ES-I3 (cell line): ENCODE results near the gene OAS2.

Experiments used
- H3K36me3 ChIP-seq: 2 replicates; pipeline ENCODE4 v1.6.1; 2013; ENCODE audit warnings: mild to moderate bottlenecking, low read length, control low read depth, moderate library complexity; ENCODE audit not compliant: insufficient read depth
- H3K4me1 ChIP-seq: 2 replicates; pipeline ENCODE4 v1.6.1; 2013; ENCODE audit warnings: mild to moderate bottlenecking, control low read depth, low read length; ENCODE audit not compliant: insufficient read depth
- H3K9ac ChIP-seq: 2 replicates; pipeline ENCODE4 v1.6.1; 2013; ENCODE audit warnings: low read depth, mild to moderate bottlenecking, low read length, moderate library complexity
- H3K9me3 ChIP-seq: 2 replicates; pipeline ENCODE4 v1.6.1; 2013; ENCODE audit warnings: mild to moderate bottlenecking, low read length, moderate library complexity; ENCODE audit not compliant: control insufficient read depth, insufficient read depth

Gene OAS2

DNA sequence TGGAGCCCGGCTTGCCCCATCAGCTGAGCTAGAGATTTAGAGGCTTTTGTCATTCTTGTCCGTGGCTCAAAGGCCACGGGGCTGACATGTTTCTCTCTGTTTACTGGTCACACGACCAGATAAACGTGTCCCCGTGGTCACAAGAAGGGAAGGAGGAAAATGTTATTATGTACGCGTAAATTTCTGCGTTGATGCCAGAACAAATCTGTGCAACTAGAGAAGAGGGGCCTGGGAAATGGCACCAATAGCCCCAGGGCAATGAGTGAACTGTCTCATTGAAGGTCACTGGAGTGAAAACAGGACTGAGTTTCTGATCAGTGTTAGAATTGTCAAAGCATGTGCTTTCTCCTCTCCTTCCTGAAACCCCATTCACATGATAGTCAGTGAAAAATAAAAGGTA lies 25.3 kb downstream of the OAS2 start:
- no peaks in the 10 kb centered on the region for H3K4me1 ChIP-seq
- H3K9me3 ChIP-seq, result no peaks in the 10 kb centered on the region
- H3K9ac ChIP-seq, result no peak overlapping the region
- no peaks in the 10 kb centered on the region for H3K36me3 ChIP-seq

DNA sequence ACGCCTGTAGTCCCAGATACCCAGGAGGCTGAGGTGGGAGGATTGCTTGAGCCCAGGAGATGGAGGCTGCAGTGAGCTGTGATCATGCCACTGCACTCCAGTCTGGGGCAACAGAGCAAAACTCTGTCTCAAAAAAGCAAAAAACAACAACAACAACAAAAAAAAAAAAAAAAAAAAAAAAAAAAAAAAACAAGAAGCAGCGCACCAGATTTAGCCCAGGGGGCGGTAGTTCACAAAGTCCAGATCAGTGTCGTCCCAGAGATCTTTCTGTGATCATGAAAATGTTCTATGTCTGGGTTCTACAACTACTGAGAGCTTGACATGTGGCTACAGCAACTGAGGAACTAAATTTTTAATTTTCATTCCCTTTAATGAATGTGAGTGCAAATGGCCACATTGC lies 27.4 kb downstream of the OAS2 start:
- Histone ChIP-seq H3K36me3 (no peaks in the 10 kb centered on the region), H3K9ac (no peak overlapping the region), H3K4me1 (no peaks in the 10 kb centered on the region), H3K9me3 (no peaks in the 10 kb centered on the region)

DNA sequence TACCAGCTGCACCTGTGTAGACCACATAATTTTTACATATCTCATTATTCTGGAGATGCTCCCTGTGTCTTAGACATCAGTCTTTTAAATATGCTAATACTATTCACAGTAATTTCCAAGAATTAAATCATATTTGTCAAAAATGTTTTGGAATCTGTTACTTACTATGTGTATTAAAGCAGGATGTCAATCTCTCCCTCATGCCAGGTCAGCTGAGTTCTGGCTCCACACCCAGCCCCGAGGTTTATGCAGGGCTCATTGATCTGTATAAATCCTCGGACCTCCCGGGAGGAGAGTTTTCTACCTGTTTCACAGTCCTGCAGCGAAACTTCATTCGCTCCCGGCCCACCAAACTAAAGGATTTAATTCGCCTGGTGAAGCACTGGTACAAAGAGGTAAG lies 27.9 kb downstream of the OAS2 start:
- H3K9ac ChIP-seq, result no peak overlapping the region
- H3K4me1 ChIP-seq, result no peaks in the 10 kb centered on the region
- no peaks in the 10 kb centered on the region for H3K36me3 ChIP-seq
- H3K9me3 ChIP-seq, result 0 out of 2 replicates have a peak, but pooled peaks cover 4% of the 10 kb centered on the region

DNA sequence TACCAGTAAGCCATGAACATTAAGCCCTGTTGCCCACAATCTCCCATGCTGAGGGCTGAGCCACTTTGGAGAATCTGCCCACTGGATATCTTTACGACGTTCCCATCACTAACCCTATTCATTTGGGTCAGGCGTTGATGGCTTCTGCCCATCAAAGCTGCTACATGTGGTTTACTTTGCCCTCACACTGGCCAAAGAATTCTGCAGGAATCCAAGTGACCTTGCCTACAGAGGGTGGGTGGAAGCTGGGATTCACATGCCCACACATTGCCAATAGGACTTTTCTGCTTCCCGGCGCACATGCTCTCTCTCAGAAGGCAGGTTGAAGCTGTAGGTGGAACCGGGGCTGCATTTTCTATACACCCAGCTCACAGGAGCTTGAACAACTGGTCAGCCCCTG lies 28.3 kb downstream of the OAS2 start:
- Histone ChIP-seq H3K4me1 (no peaks in the 10 kb centered on the region), H3K9ac (no peak overlapping the region), H3K9me3 (peaks cover 7% of the 10 kb centered on the region; the same call in 1 of the 2 replicates), H3K36me3 (no peaks in the 10 kb centered on the region)

DNA sequence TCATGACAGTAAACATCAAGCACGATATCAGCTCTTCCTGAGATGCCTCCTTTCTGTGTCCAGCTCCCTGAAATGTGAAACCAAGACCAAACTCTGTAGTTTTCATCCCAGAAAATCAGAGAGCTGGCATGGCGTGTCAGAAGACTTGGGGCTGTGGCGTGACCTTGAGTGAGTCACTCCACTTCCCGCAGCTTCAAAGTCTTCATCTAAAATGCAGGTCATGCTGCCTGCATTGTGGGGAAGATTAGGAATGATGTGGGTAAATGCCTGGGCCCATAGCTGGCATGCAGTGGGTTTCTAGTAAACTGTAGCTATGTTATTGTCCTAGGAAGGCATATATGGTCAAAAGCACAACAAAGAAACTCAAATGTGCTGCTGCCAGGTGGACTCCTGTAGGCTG lies 28.8 kb downstream of the OAS2 start:
- no peak overlapping the region for H3K9ac ChIP-seq
- no peaks in the 10 kb centered on the region for H3K36me3 ChIP-seq
- H3K9me3 ChIP-seq, result peaks cover 8% of the 10 kb centered on the region; the same call in 1 of the 2 replicates
- no peaks in the 10 kb centered on the region for H3K4me1 ChIP-seq

DNA sequence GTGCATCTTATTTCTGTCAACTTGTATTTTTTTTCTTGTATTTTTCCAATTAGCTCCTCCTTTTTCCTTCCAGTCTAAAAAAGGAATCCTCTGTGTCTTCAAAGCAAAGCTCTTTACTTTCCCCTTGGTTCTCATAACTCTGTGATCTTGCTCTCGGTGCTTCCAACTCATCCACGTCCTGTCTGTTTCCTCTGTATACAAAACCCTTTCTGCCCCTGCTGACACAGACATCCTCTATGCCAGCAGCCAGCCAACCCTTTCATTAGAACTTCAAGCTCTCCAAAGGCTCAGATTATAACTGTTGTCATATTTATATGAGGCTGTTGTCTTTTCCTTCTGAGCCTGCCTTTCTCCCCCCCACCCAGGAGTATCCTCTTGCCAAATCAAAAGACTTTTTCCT lies 32.4 kb downstream of the OAS2 start:
- Histone ChIP-seq H3K36me3 (no peaks in the 10 kb centered on the region), H3K4me1 (no peaks in the 10 kb centered on the region), H3K9ac (no peak overlapping the region), H3K9me3 (peaks cover 8% of the 10 kb centered on the region; the same call in 1 of the 2 replicates)

DNA sequence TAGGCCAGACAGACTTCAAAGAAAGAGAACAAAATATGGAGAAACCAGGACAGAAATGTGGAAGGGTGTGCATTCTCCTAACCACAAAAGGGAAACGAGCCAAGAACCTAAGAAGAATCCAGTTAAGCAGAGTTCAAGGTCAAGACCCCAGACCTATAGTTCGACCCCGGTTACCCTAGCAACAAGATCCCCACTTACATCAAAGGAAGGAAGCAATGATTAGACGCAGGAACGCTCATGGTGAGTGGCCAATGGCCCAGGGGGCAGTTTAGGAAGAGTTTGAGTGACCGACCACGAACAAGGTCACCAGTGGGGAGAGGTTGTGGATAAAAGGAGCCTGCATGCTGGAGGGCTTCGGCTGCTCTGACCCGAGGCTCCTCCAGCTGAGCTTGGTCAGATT lies 36.2 kb downstream of the OAS2 start:
- Histone ChIP-seq H3K9me3 (peaks cover 8% of the 10 kb centered on the region; the same call in 1 of the 2 replicates), H3K36me3 (no peaks in the 10 kb centered on the region), H3K4me1 (peaks cover 4% of the 10 kb centered on the region; the same call in 1 of the 2 replicates), H3K9ac (no peak overlapping the region)

DNA sequence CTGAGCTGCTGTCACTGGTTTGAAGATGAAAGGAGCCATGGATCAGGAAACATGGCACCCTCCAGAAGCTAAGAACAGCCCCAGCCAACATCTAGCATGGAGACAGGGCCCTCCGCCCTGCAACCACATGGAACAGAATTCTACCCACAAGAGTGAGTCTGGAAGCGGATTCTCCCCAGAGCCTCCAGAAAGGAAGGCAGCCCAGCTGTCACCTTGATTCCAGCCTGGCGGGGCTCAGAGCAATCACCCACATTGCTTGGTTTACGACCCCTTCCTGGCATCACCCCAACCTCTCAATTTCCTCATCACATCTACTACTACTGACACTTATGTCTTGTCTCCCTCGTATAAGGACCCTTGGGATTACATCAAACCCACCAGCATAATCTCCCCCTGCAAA lies 38.5 kb downstream of the OAS2 start:
- H3K9ac ChIP-seq, result no peak overlapping the region
- H3K36me3 ChIP-seq, result no peaks in the 10 kb centered on the region
- H3K9me3 ChIP-seq, result no peaks in the 10 kb centered on the region
- peaks cover 4% of the 10 kb centered on the region; the same call in 1 of the 2 replicates for H3K4me1 ChIP-seq

DNA sequence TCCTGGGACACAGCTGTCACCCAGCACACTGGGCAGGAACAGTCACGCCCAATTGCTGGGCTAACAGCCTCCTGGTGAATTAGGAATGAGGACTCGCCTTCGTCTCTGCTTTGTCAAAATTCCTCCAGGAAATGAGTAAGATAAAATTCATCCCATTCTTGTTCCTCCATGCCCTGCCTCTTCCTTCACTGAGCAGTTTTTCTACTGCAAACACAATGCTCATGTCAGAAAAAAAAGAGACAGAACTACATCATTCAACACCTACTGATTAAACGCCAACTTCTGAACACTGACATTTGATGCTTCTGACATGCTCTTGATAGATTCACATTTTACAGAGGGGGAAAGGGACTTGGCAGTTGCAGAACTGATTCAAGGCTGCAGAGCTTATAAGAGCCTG lies 40.7 kb downstream of the OAS2 start:
- Histone ChIP-seq H3K9me3 (no peaks in the 10 kb centered on the region), H3K4me1 (peaks cover 4% of the 10 kb centered on the region; the same call in 1 of the 2 replicates), H3K9ac (no peak overlapping the region), H3K36me3 (no peaks in the 10 kb centered on the region)

DNA sequence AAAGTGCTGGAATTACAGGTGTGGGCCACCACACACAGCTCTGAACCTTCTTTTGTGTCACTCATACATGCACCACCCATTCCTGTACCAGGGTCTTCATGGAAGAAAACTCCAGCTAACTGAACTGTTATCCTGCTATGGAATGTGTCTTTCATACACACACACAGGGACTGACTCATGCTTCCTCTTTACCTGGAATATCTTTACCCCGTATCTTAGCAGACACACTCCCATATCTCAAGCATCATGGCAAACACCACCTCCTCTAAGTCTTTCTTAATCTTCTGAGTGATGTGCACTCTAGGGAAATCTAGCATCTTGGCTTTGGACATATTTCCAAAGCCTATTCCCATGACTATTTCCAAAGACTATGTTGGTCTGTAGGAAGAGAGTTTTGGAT lies 43.2 kb downstream of the OAS2 start:
- Histone ChIP-seq H3K36me3 (no peaks in the 10 kb centered on the region), H3K9ac (no peak overlapping the region), H3K9me3 (no peaks in the 10 kb centered on the region)

DNA sequence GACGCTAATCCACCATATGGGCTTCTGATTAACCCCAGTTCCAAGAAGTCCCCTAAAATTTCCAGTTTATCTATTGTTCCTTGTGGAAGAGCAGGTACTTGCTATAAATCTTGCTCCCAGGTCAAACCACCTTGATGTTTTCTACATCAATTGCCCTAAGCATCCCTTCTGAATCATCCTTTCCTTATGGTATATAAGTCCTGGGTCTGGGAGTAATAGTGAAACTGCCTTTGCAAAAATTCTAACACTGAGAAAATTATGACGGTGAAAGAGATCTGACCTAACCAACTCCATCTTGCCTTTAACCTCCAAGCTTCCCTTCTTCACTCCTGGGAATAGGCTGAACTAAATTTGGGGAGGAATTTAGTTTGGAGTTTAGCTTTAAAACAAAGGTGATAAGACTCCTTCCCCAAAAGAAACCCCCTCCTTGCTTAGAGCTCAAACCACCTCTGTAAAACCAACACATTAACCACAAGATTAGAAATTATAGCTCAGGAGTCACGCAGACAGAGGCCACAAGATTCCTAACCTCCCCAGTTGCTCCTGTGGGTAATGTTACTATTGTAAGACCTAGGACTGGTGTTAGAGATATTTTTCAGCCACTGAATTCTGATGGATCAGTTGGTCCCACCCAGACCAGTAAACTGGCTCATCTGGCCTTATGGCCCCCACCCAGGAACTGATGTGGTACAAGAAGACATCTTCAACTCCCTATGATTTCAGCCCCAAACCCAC lies 44.4 kb downstream of the OAS2 start:
- Histone ChIP-seq H3K9ac (no peak overlapping the region), H3K36me3 (no peaks in the 10 kb centered on the region), H3K9me3 (no peaks in the 10 kb centered on the region), H3K4me1 (peaks cover 4% of the 10 kb centered on the region; the same call in 1 of the 2 replicates)

More for the DNA sequence above, 43.2 kb downstream of the OAS2 start:
- peaks cover 4% of the 10 kb centered on the region; the same call in 1 of the 2 replicates for H3K4me1 ChIP-seq

DNA sequence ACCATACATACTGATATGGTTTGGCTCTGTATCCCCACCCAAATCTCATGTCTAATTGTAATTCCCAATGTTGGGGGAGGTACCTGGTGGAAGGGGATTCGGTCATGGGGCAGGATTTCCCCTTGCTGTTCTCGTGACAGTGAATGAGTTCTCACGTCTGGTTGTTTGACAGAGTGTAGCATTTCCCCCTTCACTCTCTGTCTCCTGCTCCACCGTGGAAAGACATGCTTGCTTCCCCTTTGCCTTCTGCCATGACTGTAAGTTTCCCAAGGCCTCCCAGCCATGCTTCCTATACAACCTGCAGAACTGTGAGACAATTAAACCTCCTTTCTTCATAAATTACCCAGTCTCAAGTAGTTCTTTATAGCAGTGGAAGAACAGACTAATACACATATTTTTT lies 49.4 kb downstream of the OAS2 start:
- Histone ChIP-seq H3K9me3 (no peaks in the 10 kb centered on the region), H3K9ac (no peak overlapping the region), H3K4me1 (peaks cover 5% of the 10 kb centered on the region), H3K36me3 (no peaks in the 10 kb centered on the region)

DNA sequence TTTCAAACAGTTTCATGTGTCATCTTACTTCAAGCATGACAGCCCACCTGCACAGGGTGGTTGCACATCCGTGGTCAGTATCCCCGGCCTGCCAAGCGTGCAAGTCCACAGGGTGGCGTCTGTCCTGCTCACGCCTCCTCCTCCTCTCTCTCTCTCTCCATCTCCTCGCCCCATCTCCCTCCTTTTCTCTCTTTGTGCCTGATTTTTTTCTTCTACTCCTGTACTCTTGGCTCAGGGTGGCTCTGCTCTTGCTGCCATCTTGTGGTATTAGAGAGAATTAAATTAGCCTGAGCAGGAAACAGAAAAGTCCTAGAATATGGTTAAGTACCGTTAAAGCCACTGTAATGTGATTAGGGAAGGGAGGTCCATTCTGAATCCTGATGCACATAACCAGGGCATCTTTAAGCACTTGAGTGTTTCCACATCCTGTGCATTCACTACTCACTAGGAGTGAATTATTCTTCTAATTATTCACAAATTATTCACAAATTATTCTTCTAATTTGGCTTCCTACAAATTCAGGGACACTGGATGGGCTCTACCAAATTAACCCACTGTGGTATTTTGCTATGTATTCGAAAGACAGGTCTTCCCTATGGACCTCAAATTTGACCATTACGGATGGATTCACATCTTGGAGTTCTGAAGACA lies 52.7 kb downstream of the OAS2 start:
- Histone ChIP-seq H3K9ac (no peak overlapping the region), H3K36me3 (no peaks in the 10 kb centered on the region), H3K4me1 (peaks cover 5% of the 10 kb centered on the region), H3K9me3 (no peaks in the 10 kb centered on the region)

DNA sequence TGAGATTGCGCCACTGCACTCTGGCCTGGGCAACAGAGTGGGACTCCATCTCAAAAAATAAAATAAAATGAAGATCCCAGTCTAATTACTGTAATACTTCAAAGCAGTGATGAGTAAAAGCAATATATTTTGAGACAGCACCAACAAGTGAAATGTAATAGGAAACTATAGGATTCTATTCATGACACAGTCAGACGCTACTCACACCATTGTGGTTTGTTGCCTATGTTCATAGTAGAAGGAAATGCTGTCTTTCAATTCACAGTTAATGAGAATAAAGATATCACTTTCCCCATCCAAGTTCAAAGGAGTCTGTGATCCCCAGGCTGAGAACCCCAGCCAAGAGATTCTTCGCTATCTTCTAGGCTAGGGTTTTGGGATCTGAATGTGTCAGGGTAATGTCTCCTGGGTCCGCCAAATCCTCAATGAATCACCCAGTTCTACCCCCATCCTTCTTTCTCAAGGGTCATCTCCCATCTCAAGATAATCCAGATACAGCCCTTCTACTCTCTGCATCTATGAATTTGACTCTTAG lies 61.7 kb downstream of the OAS2 start:
- no peaks in the 10 kb centered on the region for H3K9me3 ChIP-seq
- H3K36me3 ChIP-seq, result no peaks in the 10 kb centered on the region
- H3K4me1 ChIP-seq, result peaks cover 10% of the 10 kb centered on the region; the same call in 1 of the 2 replicates
- no peak overlapping the region for H3K9ac ChIP-seq

DNA sequence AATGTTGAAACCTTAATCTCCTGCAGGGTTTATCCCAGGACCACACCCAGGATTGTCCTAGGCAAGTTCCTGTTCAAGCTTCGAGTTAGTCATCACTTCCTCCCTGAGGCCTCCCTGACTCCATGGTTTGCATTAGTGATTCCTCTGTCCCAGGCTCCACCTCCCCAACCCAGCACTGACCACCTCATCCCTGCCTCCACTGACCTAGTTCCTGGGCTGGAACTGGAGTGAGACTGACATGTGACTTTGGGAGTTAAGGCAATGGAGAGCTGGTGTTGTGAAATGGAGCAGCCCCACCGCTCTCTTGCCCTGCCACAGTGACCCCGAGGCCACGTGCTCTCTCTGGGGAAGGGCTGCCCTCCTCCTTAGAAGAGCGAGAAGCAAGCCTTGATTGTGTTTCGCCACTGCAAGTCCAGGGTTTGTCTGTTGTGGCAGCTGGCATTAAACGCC lies 62.4 kb downstream of the OAS2 start:
- Histone ChIP-seq H3K9me3 (no peaks in the 10 kb centered on the region), H3K9ac (no peak overlapping the region), H3K4me1 (peaks cover 10% of the 10 kb centered on the region; the same call in 1 of the 2 replicates), H3K36me3 (no peaks in the 10 kb centered on the region)
